Uterus (tissue), 2 donors: Measurements from ENCODE around the gene CTIF.

Source experiments
- CTCF ChIP-seq, 4 experiments: fragments of 200-600 bp in 2 of 4; fragments of 450-650 bp in 2 of 4; sonication (generic) in 2 of 4; IDR thresholded peaks; one replicate each; pipeline ENCODE4 v1.5.1; 2016 to 2019; ENCODE audit warnings: antibody characterized with exemption in 4 of 4, mild to moderate bottlenecking in 2 of 4, moderate library complexity in 1 of 4
- POLR2A ChIP-seq, 2 donors: fragments of 450-650 bp; IDR thresholded peaks; one replicate each; pipeline ENCODE4 v1.6.1; 2016; ENCODE audit warnings: antibody characterized with exemption in 2 of 2, mild to moderate bottlenecking in 1 of 2, moderate library complexity in 1 of 2

DNA sequence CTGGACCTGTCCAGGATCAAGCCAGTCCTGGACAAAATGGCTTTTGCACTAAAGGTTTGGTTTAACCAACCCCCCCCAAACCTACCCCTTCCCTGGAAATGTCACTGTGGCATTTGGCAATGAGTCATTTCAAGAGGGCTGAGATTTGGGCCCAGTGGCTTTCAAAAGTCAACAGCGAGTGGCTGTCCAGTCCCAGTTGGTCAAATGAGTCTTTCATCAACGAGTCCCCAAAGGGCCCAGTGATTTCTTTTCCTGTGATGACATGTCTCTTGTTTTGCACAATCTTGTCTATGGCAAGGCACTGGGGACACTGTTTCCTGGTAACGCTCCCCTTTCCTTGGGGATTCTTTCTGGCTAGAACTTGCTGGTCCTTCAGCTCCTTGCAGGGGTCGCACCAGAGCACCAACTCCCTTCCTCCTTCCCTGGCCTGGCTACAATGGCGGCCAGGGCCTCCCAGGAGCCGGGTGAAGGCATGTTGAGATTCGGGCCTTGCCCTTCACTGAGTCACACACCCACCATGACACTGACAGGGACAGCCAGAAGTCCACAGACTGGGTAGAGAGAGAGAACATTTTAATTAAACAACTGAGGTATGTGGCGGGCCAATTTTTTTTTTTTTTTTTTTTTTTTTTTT is 324.7 kb downstream of the CTIF start:
- TF ChIP-seq CTCF (IDR thresholded peaks at IDR 0.05) (no peak), POLR2A (IDR thresholded peaks at IDR 0.05) (no peak)
